ENCODE results near the gene TNFRSF6B.
"Not testable (repeated sequence)": the region's sequence is repeated elsewhere in the genome, so short reads cannot be mapped to it uniquely, and the experiment has no call there.

TNFRSF6B gene

GRCh38 chr20:63696628-63697356 lies at the start of gene TNFRSF6B:
TNFRSF6B (plus strand) TSS chr20:63696652; CDS start chr20:63696768, 116 bp downstream.
- no peak for DNase-seq
- peak within 1 kb of the TSS; percentile 63 for H3K4me3 ChIP-seq (ENCODE audit: low read depth, low read length)
- in situ Hi-C loops (cut with HindIII; ENCODE audit: low pct_ligation_motif_present, low sequenced_read_pairs): loop anchor here (25.0 kb wide), 1 partner anchor 109 kb away; no protein-coding TSS in a partner anchor
- H3K27ac ChIP-seq: peak within 1 kb of the TSS; percentile 12
- no peaks in the 10 kb centered on the region for H3K27me3 ChIP-seq (replicated peaks)
- TF ChIP-seq CTCF (IDR thresholded peaks at IDR 0.05; ENCODE audit: low read depth, low read length, missing control alignments): no peak
- H3K36me3 ChIP-seq (replicated peaks): peaks cover 3% of the 10 kb centered on the region

GRCh38 chr20:63648190-63648589 lies 48.3 kb upstream of the TNFRSF6B start:
- no peak overlapping the region for H3K4me3 ChIP-seq (ENCODE audit: low read depth, low read length)
- H3K27ac ChIP-seq: no peak overlapping the region
- H3K27me3 ChIP-seq (replicated peaks): no peaks in the 10 kb centered on the region
- in situ Hi-C loops (cut with HindIII; ENCODE audit: low pct_ligation_motif_present, low sequenced_read_pairs): no loop called here
- no peak for DNase-seq
- TF ChIP-seq CTCF (IDR thresholded peaks at IDR 0.05; ENCODE audit: low read depth, low read length, missing control alignments): no peak
- no peaks in the 10 kb centered on the region for H3K36me3 ChIP-seq (replicated peaks)

- DNase-seq: no peak
- H3K27ac ChIP-seq: no peak overlapping the region
- TF ChIP-seq CTCF (IDR thresholded peaks at IDR 0.05; ENCODE audit: low read depth, low read length, missing control alignments): no peak
- no peak overlapping the region for H3K4me3 ChIP-seq (ENCODE audit: low read depth, low read length)
- H3K27me3 ChIP-seq (replicated peaks): no peaks in the 10 kb centered on the region
- in situ Hi-C loops (cut with HindIII; ENCODE audit: low pct_ligation_motif_present, low sequenced_read_pairs): no loop called here
- no peaks in the 10 kb centered on the region for H3K36me3 ChIP-seq (replicated peaks)
Observed at GRCh38 chr20:63648895-63649589, 47.4 kb upstream of the TNFRSF6B start.

GRCh38 chr20:63650486-63650885 lies 46.0 kb upstream of the TNFRSF6B start:
- H3K27ac ChIP-seq; H3K4me3 ChIP-seq (ENCODE audit: low read depth, low read length); H3K27me3 ChIP-seq (replicated peaks); DNase-seq; in situ Hi-C loops (cut with HindIII; ENCODE audit: low pct_ligation_motif_present, low sequenced_read_pairs); H3K36me3 ChIP-seq (replicated peaks): not testable (repeated sequence)

- in situ Hi-C loops (cut with HindIII; ENCODE audit: low pct_ligation_motif_present, low sequenced_read_pairs): no loop called here
- no peak for TF ChIP-seq CTCF (IDR thresholded peaks at IDR 0.05; ENCODE audit: low read depth, low read length, missing control alignments)
- Histone ChIP-seq H3K27me3 (replicated peaks) (no peaks in the 10 kb centered on the region), H3K36me3 (replicated peaks) (no peaks in the 10 kb centered on the region), H3K27ac (no peak overlapping the region), H3K4me3 (ENCODE audit: low read depth, low read length) (peak overlapping the region; percentile 38)
- no peak for DNase-seq
Observed at GRCh38 chr20:63651942-63652191, 44.6 kb upstream of the TNFRSF6B start.

GRCh38 chr20:63652192-63652980 lies 44.1 kb upstream of the TNFRSF6B start:
- H3K27me3 ChIP-seq (replicated peaks): no peaks in the 10 kb centered on the region
- in situ Hi-C loops (cut with HindIII; ENCODE audit: low pct_ligation_motif_present, low sequenced_read_pairs): no loop called here
- TF ChIP-seq CTCF (IDR thresholded peaks at IDR 0.05; ENCODE audit: low read depth, low read length, missing control alignments): no peak
- H3K27ac ChIP-seq: no peak overlapping the region
- H3K36me3 ChIP-seq (replicated peaks): no peaks in the 10 kb centered on the region
- peak overlapping the region; percentile 49 for H3K4me3 ChIP-seq (ENCODE audit: low read depth, low read length)
- DNase-seq: no peak
